ENCODE measurements around the gene LAMA2.

DNA sequence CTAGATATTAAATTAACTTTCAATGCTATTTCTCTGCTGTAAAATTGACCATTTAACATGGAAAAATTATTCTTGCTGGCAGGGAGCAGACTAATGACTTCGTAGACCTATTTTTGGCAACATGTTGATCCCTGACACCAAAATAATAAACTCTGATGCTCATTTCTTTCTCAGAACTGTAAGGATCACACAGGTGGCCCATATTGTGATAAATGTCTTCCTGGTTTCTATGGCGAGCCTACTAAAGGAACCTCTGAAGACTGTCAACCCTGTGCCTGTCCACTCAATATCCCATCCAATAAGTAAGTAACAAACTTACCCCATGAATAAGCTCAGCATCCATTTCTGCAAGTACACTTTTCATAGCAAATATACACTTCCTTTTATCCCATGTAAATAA is 387.5 kb downstream of the LAMA2 start:
- TF ChIP-seq TCF12 (IDR thresholded peaks at IDR 0.05; ENCODE audit: low read depth, low read length): no peak
- TF ChIP-seq, protein P1, sequence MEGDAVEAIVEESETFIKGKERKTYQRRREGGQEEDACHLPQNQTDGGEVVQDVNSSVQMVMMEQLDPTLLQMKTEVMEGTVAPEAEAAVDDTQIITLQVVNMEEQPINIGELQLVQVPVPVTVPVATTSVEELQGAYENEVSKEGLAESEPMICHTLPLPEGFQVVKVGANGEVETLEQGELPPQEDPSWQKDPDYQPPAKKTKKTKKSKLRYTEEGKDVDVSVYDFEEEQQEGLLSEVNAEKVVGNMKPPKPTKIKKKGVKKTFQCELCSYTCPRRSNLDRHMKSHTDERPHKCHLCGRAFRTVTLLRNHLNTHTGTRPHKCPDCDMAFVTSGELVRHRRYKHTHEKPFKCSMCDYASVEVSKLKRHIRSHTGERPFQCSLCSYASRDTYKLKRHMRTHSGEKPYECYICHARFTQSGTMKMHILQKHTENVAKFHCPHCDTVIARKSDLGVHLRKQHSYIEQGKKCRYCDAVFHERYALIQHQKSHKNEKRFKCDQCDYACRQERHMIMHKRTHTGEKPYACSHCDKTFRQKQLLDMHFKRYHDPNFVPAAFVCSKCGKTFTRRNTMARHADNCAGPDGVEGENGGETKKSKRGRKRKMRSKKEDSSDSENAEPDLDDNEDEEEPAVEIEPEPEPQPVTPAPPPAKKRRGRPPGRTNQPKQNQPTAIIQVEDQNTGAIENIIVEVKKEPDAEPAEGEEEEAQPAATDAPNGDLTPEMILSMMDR (IDR thresholded peaks at IDR 0.05; ENCODE audit: control extremely low read depth in 1 of 3, insufficient read depth in 1 of 3, low read depth in 1 of 3, low read length in 3 of 3): no peak
- no peak for TF ChIP-seq POLR2A (IDR thresholded peaks at IDR 0.05; ENCODE audit: control extremely low read depth in 1 of 2, low read depth in 2 of 2, low read length in 2 of 2)
- no peak for TF ChIP-seq YY1 (IDR thresholded peaks at IDR 0.05; ENCODE audit: low read depth, low read length)
